Measurements from ENCODE around the gene MIR17HG.

DNA sequence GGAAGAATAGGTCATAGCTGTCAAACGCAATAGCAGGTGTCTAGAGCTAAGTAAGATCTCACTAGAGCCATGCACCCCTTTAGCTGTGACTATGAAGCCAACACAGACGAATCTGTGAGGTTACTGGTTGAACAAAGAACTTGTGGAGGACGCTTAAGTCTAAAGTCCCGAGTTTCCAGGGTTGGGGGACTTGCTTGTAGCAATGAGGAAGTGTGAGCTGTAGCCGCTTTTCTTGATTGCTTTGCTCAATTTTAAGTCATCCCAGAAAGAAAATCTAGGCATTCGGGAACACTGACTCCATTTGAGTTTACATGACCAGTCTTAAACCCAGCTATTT is 52.5 kb downstream of the MIR17HG start:
- TF ChIP-seq, protein P1, sequence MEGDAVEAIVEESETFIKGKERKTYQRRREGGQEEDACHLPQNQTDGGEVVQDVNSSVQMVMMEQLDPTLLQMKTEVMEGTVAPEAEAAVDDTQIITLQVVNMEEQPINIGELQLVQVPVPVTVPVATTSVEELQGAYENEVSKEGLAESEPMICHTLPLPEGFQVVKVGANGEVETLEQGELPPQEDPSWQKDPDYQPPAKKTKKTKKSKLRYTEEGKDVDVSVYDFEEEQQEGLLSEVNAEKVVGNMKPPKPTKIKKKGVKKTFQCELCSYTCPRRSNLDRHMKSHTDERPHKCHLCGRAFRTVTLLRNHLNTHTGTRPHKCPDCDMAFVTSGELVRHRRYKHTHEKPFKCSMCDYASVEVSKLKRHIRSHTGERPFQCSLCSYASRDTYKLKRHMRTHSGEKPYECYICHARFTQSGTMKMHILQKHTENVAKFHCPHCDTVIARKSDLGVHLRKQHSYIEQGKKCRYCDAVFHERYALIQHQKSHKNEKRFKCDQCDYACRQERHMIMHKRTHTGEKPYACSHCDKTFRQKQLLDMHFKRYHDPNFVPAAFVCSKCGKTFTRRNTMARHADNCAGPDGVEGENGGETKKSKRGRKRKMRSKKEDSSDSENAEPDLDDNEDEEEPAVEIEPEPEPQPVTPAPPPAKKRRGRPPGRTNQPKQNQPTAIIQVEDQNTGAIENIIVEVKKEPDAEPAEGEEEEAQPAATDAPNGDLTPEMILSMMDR (IDR thresholded peaks at IDR 0.05), result no peak
- no peak for TF ChIP-seq POLR2A (IDR thresholded peaks at IDR 0.05)
